ENCODE results near the gene ANKRD2.
"Not testable (repeated sequence)": the region's sequence is repeated elsewhere in the genome, so short reads cannot be mapped to it uniquely, and the experiment has no call there.

Gene ANKRD2, protein sequence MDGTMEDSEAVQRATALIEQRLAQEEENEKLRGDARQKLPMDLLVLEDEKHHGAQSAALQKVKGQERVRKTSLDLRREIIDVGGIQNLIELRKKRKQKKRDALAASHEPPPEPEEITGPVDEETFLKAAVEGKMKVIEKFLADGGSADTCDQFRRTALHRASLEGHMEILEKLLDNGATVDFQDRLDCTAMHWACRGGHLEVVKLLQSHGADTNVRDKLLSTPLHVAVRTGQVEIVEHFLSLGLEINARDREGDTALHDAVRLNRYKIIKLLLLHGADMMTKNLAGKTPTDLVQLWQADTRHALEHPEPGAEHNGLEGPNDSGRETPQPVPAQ

DNA sequence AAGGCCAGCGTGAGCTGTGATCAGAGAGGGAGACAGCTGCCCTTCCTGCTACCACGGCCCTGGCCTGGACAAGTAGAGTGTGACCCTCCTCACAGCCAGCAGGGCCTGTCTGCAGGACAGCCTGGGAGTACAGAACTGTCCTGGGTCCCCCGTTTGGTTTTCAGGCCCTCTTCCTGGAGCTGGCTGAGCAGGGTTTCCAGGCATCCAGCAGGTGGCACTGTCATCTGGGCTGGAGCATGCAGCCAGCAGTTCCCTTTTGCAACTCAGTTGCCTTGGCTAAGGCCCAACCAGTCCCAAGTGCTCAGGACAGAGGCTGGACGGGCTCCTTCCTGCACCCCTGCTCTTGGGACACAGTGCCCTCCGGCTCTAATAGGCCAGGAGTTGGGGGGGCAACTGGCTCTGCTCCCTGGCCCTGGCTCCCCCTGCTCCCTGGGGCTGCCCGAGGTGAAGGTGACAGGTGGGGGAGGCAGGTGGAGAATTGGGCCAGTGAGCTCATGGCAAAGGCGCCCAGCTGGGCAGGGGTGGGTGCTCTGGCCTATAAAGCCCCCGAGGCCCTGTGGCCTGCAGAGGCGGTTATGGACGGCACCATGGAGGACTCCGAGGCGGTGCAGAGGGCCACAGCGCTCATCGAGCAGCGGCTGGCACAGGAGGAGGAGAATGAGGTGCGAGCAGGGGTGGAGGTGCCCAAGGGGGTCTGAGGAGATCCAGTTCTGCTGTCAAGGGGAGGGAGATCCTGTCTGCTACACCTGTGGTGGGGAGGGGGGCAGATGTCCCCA, at the start of gene ANKRD2:
Gene ANKRD2 (plus strand): TSS at position 566 of the 776 bp plus-strand sequence. CDS start 10 bp downstream, at position 576.
- DNase-seq (ENCODE audit: low spot score) = peak; percentile 31

DNA sequence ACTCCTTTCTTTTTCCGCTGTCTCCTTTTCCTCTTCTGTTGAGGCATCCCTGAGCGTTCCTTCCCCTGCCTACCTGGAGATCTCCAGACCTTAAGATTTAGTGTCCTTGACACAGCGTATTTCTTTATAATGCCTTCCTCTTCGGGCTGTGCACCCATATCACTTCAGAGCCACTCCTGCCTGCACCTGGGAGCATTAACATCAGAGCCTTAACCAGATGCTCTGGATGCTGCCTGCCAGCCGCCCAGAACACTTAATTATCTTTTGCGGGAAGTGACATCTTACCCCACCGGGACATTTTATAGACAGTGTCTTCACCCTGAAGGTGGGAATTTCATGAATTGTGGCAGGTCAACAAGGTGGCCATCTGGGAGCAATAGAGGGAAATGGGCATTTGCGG, 49.6 kb upstream of the ANKRD2 start:
- no peak for DNase-seq (ENCODE audit: low spot score)

DNA sequence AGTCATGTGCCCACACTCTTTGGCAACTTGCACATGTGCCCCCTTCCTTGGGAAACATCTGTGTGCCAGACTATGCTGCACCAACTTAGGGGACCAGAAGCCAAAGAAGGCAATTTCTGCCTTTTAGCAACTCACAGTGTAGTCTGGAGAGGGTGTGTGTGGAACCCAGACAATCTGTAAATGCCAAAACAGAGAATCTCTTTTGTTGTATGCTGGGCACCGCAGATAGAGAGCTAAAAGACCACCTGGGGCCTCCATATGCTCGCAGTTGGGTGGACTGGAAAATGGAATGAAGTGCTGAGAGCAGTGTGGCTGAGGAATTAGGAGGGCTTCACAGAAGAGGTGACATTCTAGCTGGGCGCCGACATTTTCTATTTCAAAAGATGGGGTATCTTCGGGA, 47.5 kb upstream of the ANKRD2 start:
- DNase-seq (ENCODE audit: low spot score) = no peak

DNA sequence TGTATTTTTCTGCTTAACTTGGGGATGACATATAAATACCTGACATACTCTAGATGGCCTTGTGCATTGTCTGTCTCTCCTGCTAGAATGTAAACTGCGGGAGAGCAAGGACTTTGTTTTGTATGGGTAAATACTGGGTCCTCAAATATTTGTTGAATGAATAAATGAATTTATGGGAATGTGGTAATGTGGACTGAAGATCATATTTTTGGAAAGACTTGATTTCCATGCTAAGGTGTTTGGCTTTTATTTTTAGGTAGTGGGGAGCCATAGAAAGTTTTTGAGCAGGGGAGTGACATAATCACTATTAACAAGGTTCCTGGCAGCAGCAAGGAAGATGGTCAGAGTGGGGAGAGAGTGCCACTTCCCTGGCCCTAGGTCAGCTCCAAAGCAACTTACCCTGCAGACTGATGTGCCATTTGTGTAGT, 46.9 kb upstream of the ANKRD2 start:
- no peak for DNase-seq (ENCODE audit: low spot score)

DNA sequence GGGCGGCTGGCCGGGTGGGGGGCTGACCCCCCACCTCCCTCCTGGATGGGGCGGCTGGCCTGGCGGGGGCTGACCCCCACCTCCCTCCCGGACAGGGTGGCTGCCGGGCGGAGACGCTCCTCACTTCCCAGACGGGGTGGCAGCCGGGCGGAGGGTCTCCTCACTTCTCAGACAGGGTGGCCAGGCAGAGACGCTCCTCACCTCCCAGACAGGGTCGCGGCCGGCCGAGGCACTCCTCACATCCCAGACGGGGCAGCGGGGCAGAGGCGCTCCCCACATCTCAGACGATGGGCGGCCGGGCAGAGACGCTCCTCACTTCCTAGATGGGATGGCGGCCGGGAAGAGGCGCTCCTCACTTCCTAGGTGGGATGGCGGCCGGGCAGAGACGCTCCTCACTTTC, 43.7 kb upstream of the ANKRD2 start:
- not testable (repeated sequence) for DNase-seq (ENCODE audit: low spot score)

DNA sequence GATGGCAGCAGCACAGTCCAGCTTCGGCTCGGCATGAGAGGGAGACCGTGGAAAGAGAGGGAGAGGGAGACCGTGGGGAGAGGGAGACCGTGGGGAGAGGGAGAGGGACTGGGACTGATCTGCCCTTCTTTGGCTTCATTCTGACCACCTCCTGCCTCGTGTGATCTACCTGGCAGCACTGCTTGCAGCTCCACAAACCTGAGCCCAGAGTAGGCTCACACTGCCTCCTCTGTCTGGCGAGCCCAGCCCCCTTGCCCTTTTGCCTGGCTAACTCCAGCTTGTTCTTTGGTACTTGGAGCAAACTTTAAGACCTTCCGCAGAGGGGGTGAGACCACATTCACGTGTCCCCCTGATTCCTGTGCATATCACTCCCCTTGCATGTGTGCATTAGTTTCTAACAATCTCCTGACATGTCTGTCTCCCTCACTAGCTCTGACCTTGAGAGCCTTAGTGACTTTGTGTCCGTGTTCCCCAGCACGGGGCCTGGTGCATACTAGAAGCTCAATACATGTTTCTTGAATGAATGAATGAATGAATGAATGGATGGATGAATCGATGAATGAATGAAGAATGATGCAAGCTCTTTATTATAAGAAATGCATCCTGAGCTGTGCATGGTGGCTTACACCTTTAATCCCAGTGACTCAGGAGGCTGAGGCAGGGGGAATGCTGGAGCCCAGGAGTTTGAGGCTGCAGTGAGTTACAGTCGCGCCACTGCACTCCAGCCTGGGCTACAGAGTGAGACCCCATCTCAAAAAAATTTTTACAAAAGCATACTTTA, 42.7 kb upstream of the ANKRD2 start:
- no peak for DNase-seq (ENCODE audit: low spot score)

DNA sequence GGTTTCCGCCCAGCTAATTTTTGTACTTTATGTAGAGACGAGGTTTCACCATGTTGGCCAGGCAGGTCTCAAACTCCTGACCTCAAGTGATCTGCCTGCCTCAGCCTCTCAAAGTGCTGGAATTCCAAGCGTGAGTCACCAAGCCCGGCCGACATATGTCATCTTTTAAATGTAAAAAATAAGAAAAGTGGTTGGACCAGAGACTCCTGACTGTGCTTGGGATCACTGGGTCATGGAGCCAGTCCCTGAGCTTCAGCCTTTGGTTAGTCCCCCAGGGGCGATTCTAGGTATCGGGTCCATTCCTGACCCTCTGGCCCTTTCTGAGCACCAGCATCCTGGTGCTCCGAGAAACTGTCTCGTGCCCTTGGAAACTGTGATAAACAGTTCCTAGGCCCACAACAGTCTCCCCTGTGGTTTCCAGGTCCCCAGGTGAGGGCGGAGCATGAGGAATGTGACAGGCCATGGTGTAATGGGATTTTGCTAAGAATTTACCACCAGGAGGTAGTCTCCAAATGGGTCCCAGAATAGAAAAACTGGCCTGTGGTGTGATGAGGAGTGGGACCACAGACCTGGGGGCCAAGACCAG, 41.1 kb upstream of the ANKRD2 start:
- DNase-seq (ENCODE audit: low spot score) = no peak

DNA sequence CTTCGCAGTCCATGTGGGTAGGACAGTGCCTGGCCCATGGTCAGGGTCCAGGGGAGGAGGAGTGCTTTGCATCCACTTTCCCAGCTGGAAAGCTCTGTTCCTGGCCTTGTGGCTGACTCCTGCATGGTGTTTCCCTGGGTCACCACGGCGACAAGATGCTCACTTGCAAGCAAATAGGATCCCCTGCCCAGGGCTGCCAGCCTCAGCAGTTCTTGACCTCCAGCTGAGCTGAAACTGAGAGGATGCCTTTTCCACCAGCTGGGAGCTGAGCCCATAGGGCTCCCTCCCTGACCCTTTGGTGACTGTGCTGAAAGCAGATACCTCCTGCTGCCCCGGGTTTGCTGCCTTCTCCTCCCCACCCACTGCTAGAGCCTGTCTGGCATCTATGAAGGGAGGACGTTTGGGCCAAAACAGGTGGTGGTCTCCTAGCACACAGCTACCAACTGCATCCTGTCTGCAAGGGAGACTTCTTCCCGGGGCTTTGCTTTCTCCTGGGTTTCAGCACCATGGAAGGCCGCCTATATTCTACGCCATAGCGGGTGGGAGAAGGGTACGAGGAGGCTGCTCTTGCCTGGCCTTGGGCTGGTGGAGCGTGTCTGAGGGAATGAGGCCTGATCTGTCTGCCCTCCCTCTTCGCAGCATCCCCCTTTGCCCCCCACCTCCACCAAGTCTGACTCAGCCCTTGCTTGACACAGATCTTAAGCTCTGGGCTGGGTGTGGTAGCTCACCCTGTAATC, 39.5 kb upstream of the ANKRD2 start:
- no peak for DNase-seq (ENCODE audit: low spot score)

DNA sequence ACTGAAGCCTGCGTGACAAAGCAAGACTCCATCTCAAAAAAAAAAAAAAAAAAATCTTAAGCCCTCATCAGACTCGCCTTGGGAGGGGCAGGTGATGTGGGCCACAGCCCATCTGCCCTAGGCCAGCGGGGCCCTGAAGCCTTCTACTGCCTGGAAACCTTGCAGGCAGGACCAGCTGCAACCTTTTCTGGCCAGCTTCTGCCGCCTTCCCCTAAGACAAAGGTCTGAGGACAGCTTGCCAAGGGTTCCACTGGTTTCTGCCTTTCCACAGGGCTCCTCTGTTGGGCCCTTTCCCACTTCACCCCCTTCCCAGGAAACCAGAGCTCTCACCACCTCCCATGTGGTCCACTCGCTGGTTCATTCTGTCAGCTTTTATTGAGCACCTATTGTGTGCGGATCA, 38.7 kb upstream of the ANKRD2 start:
- no peak for DNase-seq (ENCODE audit: low spot score)

DNA sequence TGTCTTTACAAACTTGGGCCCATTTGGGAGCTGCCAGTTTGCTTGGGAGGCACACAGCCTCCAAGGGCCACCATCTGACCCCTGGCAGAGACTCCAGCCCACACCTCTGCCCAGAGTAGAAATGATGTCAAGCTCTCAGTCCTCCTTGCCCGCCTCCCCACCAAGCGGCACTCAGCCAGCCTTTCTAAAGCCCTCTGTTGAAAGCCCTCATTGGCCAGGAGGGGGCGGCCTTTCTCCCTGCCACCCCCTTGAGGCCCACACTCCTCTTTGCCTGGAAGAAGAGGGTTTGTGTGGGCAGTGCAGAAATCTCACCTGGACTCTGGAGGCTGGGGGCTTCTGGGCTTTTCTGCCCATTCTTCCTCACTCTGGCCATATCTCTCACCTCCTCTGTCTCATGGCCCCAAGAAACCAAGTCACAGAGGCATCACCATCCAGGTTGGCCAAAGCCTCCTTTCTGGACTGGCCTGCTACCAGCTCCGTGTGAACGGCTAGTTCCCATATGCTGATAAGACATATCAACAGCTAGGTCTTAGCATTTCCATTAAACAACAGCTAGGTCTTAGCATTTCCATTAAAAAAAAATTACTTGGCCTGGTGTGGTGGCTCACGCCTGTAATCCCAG, 37.7 kb upstream of the ANKRD2 start:
- DNase-seq (ENCODE audit: low spot score) = peak; percentile 7

DNA sequence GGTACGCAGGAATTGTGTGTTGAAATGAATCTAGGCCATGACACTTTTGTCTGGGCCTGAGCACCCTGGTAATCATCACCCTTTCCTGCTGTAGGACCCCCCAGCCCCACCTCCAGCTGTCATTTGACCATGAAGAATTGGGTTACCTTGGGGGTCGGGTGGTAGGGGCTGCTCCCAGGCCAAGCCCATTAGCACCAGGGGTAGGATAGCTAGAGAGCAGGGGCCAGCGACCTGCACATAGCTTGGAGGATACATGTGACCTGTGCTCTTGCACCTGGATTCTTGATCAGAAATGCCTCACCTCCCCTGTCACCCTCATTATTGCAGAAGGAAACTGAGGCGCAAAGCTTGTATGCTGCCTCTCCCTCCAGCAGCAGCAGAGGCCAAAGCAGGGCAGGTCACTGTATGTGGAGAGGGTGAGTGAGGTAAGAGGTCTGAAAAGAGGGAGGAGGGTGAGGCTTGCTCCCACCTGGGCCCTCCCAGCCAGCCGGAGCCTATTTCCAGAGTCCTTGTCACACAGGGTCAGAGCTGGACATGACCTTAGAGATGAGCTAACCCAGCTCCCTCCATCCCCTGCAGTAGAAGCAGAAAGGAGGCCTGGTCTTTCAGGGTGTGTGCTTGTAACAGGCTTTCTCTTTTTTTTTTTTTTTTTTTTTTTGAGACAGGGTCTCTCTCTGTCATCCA, 35.3 kb upstream of the ANKRD2 start:
- no peak for DNase-seq (ENCODE audit: low spot score)

DNA sequence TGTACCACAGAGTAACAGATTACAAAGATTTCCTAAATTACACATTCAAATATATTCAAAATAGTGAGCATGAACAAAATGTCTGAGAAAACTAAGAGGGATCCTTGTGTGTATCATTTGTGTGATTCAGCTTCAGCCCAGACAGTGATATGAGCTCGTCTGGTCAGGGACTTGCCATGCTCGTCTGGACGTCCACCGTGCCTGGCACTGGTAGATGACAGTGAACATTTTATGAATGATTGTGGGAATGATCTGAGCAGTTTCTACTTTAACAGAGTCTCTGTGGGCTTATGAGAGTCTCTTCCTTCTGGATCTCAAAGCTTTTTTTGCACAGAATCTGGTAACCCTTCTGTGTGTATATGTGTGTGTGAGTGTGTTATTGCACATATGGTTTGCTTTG, 34.2 kb upstream of the ANKRD2 start:
- DNase-seq (ENCODE audit: low spot score) = no peak

DNA sequence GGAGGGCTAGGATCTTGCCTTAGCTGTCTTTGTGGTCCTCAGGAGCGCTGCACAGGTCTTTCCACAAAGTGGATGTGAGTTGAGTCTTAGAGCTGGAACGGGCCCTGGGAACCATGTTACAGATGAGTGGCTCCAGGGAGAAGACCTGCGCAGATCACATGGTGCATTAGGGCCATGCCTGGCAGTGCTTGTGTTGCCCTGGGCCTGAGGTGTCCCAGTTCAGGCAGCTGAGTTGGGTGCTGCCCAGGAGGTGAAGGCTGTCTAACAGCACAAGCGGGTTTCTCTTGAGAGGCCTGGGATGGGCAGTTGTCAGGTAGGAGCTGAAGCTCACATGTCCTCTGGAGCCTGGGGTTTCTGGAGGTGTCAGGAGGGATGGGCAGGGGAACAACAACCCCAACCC, 33.7 kb upstream of the ANKRD2 start:
- no peak for DNase-seq (ENCODE audit: low spot score)

DNA sequence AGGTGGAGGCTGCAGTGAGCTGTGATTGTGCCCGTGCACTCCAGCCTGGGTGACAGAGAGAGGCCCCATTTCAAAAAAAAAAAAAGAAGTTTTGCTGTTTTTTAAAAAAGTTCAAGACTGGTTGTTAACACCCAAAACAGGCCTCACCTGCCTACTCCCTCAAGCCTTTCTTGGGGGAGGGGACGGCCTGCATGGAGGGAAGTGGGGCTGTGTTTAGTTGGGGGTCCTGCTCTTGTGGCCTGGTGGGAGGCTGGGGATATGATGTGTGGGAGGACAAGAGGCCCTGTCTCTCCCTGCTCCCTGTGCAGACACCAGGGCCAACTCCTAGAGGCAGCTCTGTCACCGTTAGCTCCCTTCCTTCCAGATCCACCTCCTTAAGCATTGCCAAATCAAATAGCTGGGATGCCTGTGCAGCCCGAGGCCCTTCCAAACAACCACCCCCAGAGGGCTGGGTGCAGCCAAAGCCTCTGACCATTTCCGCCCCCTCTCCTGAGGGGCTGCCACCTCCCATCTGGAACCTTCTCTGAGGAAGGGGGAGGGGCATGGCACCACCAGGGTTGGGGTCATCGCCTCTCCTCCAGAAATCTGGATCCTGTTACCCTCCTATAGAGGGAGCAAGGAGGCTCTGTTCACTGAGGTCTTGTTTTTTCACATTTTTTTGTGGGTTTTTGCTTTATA, 32.9 kb upstream of the ANKRD2 start:
- no peak for DNase-seq (ENCODE audit: low spot score)

DNA sequence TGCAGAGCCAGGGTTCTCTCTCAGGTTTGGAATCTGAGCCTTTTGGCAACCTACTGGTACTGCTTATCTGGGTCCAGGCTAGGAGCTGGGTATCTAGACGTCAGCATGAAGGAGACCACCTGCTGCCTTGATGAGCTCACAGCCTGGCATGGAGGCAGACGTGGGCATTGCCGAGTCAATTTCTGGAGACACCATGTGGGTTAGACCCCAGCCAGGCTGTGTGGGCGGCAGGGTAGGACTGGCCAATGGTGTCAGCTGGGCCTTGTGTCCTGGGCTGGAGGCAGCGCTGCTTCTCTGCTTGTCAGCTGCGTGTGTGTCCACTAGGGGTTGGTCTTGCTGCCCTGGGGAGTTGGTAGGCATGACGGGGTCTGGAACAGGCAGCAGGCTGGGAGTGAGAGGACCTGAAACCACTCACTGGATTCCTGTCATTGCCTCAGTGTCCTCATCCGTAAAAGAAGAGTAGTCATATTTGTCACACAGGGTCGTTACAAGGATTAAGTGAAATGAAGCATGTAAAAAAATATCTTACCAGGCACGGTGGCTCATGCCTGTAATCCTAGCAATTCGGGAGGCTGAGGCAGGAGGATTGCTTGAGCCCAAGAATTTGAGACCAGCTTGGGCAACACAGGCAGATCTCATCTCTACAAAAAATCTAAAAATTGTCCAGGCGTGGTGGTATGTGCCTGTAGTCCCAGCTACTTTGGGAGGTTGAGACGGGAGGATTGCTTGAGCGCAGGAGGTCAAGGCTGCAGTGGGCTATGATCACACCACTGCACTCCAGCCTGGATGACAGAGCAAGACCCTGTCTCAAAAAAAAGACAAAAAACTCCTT, 31.7 kb upstream of the ANKRD2 start:
- DNase-seq (ENCODE audit: low spot score) = no peak

DNA sequence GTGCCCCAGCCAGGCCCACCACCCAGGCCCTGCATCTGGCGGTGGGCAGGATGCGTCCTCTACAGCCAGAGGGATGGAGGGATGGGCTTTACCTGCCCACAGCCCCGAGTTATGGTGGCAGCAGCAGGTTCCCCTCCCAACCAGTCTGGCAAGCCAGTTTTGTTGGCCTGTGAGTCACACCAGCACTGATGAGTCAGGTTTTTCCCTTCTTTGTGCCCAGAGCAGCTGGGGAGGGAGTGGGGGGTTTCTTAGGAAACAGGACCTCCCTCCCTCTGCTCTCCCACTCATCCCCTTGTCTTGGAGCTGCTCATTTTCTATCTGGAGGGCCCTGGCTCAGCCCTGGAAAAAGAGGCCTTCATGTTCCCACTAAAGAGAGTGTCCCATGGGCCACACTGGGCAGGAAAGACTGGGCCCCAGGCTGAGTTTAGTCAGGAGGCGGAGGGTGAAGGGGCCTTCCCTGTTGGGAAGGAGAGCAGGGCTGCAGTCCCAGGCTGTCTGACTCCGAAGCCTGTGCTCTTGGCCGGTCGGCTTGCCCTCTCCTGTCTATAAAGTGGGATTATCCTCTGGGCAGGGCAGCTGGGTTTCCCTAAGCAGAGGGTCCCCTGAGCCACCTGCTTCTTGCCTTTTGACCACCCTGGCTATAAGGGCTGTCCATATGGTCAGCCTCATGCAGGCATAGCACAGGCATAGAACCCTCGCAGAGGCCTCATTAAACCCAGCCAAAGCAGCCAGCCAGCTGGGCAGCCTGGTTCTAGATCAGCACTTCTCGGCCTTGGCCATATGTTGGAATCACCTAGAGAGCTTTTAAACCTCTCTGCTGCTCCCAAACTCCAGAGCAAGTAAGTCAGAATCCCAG, 30.2 kb upstream of the ANKRD2 start:
- DNase-seq (ENCODE audit: low spot score) = no peak

DNA sequence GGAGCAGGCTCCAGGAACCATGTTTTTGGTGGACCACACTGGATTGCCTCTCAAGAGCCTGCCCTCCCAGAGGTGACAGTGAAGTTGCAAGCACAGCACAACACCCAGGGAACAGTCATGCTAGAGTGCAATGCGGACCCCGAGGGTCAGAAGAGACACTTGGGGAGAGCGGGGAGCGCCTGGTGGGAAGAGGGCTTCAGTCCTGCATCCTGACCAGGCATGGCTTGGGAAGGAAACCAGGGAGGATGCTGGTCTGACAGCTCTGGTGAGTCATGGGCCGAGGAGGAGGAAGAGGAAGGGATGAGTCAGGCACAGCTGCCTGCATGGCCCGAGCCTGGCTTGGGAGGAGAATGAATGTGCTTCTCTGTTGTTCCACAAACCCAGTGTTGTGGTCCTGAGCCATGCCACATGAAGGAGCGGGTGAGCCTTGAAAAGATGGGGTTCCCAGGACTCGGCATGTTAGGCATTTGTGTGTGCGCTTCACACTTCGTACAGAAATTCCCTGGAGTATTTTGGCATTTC, 29.5 kb upstream of the ANKRD2 start:
- DNase-seq (ENCODE audit: low spot score) = peak; percentile 3

Data from CD4-positive, alpha-beta T cell treated with Interleukin-6 at 100 ng/mL for 8 hours (primary cell).